H9 (cell line): ENCODE measurements around the gene GAN. TPM values are rescaled to one million over a fixed set of nuclear protein-coding genes. Genes with fewer than 3 reads are reported as not detected.

Source experiments
- DNase-seq: peaks from one replicate; pipeline ENCODE4 v3.0.0-alpha.2; 2017
- H2AFZ ChIP-seq: one replicate; pipeline ENCODE4 v1.6.1; 2013; ENCODE audit warnings: mild to moderate bottlenecking, low read length, control low read depth, moderate library complexity
- H2AK5ac ChIP-seq: 2 replicates; pipeline ENCODE4 v1.6.1; 2013; ENCODE audit warnings: low read length, control low read depth, mixed read lengths; ENCODE audit not compliant: insufficient read length
- H2BK120ac ChIP-seq: one replicate; pipeline ENCODE4 v1.6.1; 2013; ENCODE audit warnings: low read depth, mild to moderate bottlenecking, low read length, control low read depth, inconsistent platforms; ENCODE audit not compliant: poor library complexity, severe bottlenecking
- H2BK12ac ChIP-seq: 2 replicates; pipeline ENCODE4 v1.6.1; 2013; ENCODE audit warnings: low read length, control low read depth, mixed read lengths, low read depth; ENCODE audit not compliant: insufficient read length
- H2BK15ac ChIP-seq: 2 replicates; pipeline ENCODE4 v1.6.1; 2013; ENCODE audit warnings: low read depth, low read length, control low read depth
- H2BK20ac ChIP-seq: one replicate; pipeline ENCODE4 v1.6.1; 2013; ENCODE audit warnings: low read depth, mild to moderate bottlenecking, low read length, control low read depth, inconsistent platforms; ENCODE audit not compliant: poor library complexity, severe bottlenecking
- H2BK5ac ChIP-seq: 2 replicates; pipeline ENCODE4 v1.6.1; 2013; ENCODE audit warnings: low read length, control low read depth, mixed read lengths; ENCODE audit not compliant: insufficient read length
- H3K14ac ChIP-seq: 2 replicates; pipeline ENCODE4 v1.6.1; 2013; ENCODE audit warnings: low read length, control low read depth; ENCODE audit not compliant: insufficient read depth
- H3K18ac ChIP-seq: 2 replicates; pipeline ENCODE4 v1.6.1; 2013; ENCODE audit warnings: low read depth, mild to moderate bottlenecking, mixed read lengths, low read length, control low read depth; ENCODE audit not compliant: insufficient read length
- H3K23ac ChIP-seq: 2 replicates; pipeline ENCODE4 v1.6.1; 2013; ENCODE audit warnings: low read length, control low read depth, mixed read lengths, low read depth; ENCODE audit not compliant: insufficient read length
- H3K23me2 ChIP-seq: 2 replicates; pipeline ENCODE4 v1.6.1; 2013; ENCODE audit warnings: low read depth, mild to moderate bottlenecking, mixed read lengths, low read length, control low read depth; ENCODE audit not compliant: insufficient read length, poor library complexity, severe bottlenecking
- H3K27ac ChIP-seq: 2 replicates; pipeline ENCODE4 v1.5.1; 2013; ENCODE audit warnings: low read length, control low read depth, mixed read lengths, low read depth; ENCODE audit not compliant: insufficient read length
- H3K27me3 ChIP-seq: 2 replicates; pipeline ENCODE4 v1.6.1; 2013; ENCODE audit warnings: low read length, control low read depth, inconsistent platforms; ENCODE audit not compliant: insufficient read depth
- H3K4ac ChIP-seq: 2 replicates; pipeline ENCODE4 v1.6.1; 2013; ENCODE audit warnings: low read depth, mild to moderate bottlenecking, control low read depth, inconsistent platforms, low read length, moderate library complexity
- H3K4me1 ChIP-seq: 2 replicates; pipeline ENCODE4 v1.6.1; 2013; ENCODE audit warnings: low read length, control low read depth, inconsistent platforms; ENCODE audit not compliant: insufficient read depth
- H3K4me2 ChIP-seq: 2 replicates; pipeline ENCODE4 v1.6.1; 2013; ENCODE audit warnings: low read length, control low read depth, mixed read lengths; ENCODE audit not compliant: insufficient read length, insufficient read depth
- H3K56ac ChIP-seq: 2 replicates; pipeline ENCODE4 v1.6.1; 2013; ENCODE audit warnings: low read depth, mild to moderate bottlenecking, mixed read lengths, low read length, control low read depth; ENCODE audit not compliant: insufficient read length
- H3K79me1 ChIP-seq: 2 replicates; pipeline ENCODE4 v1.6.1; 2013; ENCODE audit warnings: low read depth, mild to moderate bottlenecking, moderate library complexity, low read length, control low read depth, inconsistent platforms; ENCODE audit not compliant: insufficient read depth, poor library complexity, severe bottlenecking
- H3K79me2 ChIP-seq: 2 replicates; pipeline ENCODE4 v1.6.1; 2013; ENCODE audit warnings: low read length, control low read depth, inconsistent platforms; ENCODE audit not compliant: insufficient read depth
- H3K9ac ChIP-seq: 2 replicates; pipeline ENCODE4 v1.6.1; 2013; ENCODE audit warnings: low read length, control low read depth, mixed read lengths; ENCODE audit not compliant: insufficient read length; ENCODE audit errors: extremely low read depth
- H3K9me3 ChIP-seq: one replicate; pipeline ENCODE4 v1.6.1; 2013; ENCODE audit warnings: low read depth, low read length, inconsistent platforms; ENCODE audit not compliant: control insufficient read depth
- H3T11ph ChIP-seq: one replicate; pipeline ENCODE4 v1.6.1; 2013; ENCODE audit warnings: mild to moderate bottlenecking, low read length, control low read depth, inconsistent platforms
- H4K20me1 ChIP-seq: one replicate; pipeline ENCODE4 v1.6.1; 2013; ENCODE audit not compliant: control insufficient read depth, insufficient read length, insufficient read depth
- H4K5ac ChIP-seq: 2 replicates; pipeline ENCODE4 v1.6.1; 2013; ENCODE audit warnings: low read depth, mild to moderate bottlenecking, mixed read lengths, low read length, control low read depth; ENCODE audit not compliant: insufficient read length
- H4K8ac ChIP-seq: replicated peaks from 2 replicates; pipeline ENCODE4 v1.6.1; 2013; ENCODE audit warnings: low read length, control low read depth, mixed read lengths, low read depth; ENCODE audit not compliant: insufficient read length
- H4K91ac ChIP-seq: 2 replicates; pipeline ENCODE4 v1.6.1; 2013; ENCODE audit warnings: low read depth, mild to moderate bottlenecking, moderate library complexity, mixed read lengths, low read length, control low read depth; ENCODE audit not compliant: insufficient read length
- H3K27ac Mint-ChIP-seq, 3 experiments: 2 replicates in 2 of 3; 3 replicates in 1 of 3; pipeline ENCODE4 v1.8.0; 2020 to 2021; ENCODE audit warnings: mixed read lengths in 3 of 3, mild to moderate bottlenecking in 1 of 3, moderate library complexity in 1 of 3
- H3K27me3 Mint-ChIP-seq: 2 replicates; pipeline ENCODE4 v1.8.0; 2021; ENCODE audit warnings: low read depth, mild to moderate bottlenecking, moderate library complexity, mixed read lengths
- H3K36me3 Mint-ChIP-seq, 3 experiments: 2 replicates in 2 of 3; 3 replicates in 1 of 3; pipeline ENCODE4 v1.8.0; 2020 to 2021; ENCODE audit warnings: low read depth in 3 of 3, mixed read lengths in 3 of 3; ENCODE audit not compliant: insufficient read depth in 1 of 3
- H3K4me1 Mint-ChIP-seq, 2 experiments: 2 replicates each; pipeline ENCODE4 v1.8.0; 2020; ENCODE audit warnings: mixed read lengths in 2 of 2
- H3K4me3 Mint-ChIP-seq, 2 experiments: 2 replicates in 1 of 2; 3 replicates in 1 of 2; pipeline ENCODE4 v1.8.0; 2020 to 2021; ENCODE audit warnings: mild to moderate bottlenecking in 2 of 2, mixed read lengths in 2 of 2, moderate library complexity in 1 of 2
- H3K9me3 Mint-ChIP-seq, 2 experiments: 2 replicates in 1 of 2; 3 replicates in 1 of 2; pipeline ENCODE4 v1.8.0; 2020; ENCODE audit warnings: mild to moderate bottlenecking in 2 of 2, mixed read lengths in 2 of 2, moderate library complexity in 1 of 2
- WGBS: extraction: QIAGEN DNeasy Blood & Tissue Kit; methylation state at CpG from one replicate; pipeline ENCODE4 v1.1.7; 2013; ENCODE audit warnings: missing lambda C conversion rate, low lambda C conversion rate, mixed read lengths; ENCODE audit not compliant: insufficient read length; ENCODE audit errors: extremely low coverage; 5-methylcytosine and 5-hydroxymethylcytosine counted together
- total RNA-seq: library from RNA; stranded (reverse); gene quantifications from 2 replicates; pipeline ENCODE4 v1.2.1, GENCODE V29; 2021
- TF ChIP-seq, protein P1 (sequence below): fragments of 200-600 bp; sonication (generic); conservative IDR thresholded peaks from 3 replicates; pipeline ENCODE4 v1.8.0; 2021; ENCODE audit warnings: antibody characterized with exemption, mild to moderate bottlenecking

GAN gene
- total RNA-seq, 1 experiment from 2014 or later: 20.9 TPM

DNA sequence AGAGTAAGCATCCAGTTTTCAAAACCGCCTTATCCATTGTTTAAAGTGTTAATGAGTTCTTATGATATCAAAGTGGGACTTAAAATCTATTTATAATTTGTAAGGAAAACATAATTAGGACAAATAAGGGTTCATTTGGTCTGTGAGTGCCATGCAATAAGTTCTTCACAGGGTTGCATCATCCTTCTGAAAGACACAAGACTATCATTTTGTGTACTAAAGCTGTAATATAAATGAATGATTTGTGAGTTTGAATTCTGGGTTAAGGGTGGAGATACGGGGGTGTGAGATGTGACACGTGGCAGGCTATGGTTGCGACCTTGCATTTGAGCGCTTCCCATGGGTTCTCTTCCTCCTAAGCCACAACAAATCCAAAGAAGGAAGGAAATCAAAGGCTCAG, 6.8 kb downstream of the GAN start:
- Histone ChIP-seq H2BK20ac (no peak overlapping the region), H2AFZ (no peak overlapping the region), H4K91ac (no peak overlapping the region), H2BK5ac (no peak overlapping the region), H2BK12ac (no peak overlapping the region), H3K56ac (no peak overlapping the region), H3K14ac (no peak overlapping the region), H3K23me2 (no peaks in the 10 kb centered on the region), H3K9ac (no peak overlapping the region), H4K5ac (no peak overlapping the region), H3K4ac (no peak overlapping the region), H3K27me3 (no peaks in the 10 kb centered on the region), H3K4me1 (no peaks in the 10 kb centered on the region; the same call in 1 of the 2 replicates), H4K20me1 (peaks cover 3% of the 10 kb centered on the region), H3T11ph (no peak overlapping the region), H3K79me2 (peaks cover 22% of the 10 kb centered on the region; the same call in 1 of the 2 replicates), H3K27ac (no peak overlapping the region), H4K8ac (no peak overlapping the region), H3K79me1 (peaks cover 8% of the 10 kb centered on the region), H3K23ac (no peak overlapping the region), H2BK15ac (no peak overlapping the region), H3K9me3 (no peaks in the 10 kb centered on the region), H3K18ac (no peak overlapping the region), H2BK120ac (no peak overlapping the region), H3K4me2 (no peak overlapping the region), H2AK5ac (no peak overlapping the region)
- H3K9me3 Mint-ChIP-seq: no peaks in the 10 kb centered on the region
- no peaks in the 10 kb centered on the region for H3K27me3 Mint-ChIP-seq
- WGBS: 100% methylated on average over 2 of the region's 5 CpGs
- DNase-seq: no peak
- H3K4me1 Mint-ChIP-seq: peaks cover 13 to 18% of the 10 kb centered on the region in 2 experiments
- H3K36me3 Mint-ChIP-seq: peaks cover 0 to 3% (median 2%) of the 10 kb centered on the region in 3 experiments; a peak in 3 of 7 replicates
- H3K4me3 Mint-ChIP-seq: no peak overlapping the region
- no peak overlapping the region; a peak in 2 of 7 replicates for H3K27ac Mint-ChIP-seq
- TF ChIP-seq, protein P1, sequence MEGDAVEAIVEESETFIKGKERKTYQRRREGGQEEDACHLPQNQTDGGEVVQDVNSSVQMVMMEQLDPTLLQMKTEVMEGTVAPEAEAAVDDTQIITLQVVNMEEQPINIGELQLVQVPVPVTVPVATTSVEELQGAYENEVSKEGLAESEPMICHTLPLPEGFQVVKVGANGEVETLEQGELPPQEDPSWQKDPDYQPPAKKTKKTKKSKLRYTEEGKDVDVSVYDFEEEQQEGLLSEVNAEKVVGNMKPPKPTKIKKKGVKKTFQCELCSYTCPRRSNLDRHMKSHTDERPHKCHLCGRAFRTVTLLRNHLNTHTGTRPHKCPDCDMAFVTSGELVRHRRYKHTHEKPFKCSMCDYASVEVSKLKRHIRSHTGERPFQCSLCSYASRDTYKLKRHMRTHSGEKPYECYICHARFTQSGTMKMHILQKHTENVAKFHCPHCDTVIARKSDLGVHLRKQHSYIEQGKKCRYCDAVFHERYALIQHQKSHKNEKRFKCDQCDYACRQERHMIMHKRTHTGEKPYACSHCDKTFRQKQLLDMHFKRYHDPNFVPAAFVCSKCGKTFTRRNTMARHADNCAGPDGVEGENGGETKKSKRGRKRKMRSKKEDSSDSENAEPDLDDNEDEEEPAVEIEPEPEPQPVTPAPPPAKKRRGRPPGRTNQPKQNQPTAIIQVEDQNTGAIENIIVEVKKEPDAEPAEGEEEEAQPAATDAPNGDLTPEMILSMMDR: no peak
